Stomach (tissue), 9 donors: ENCODE measurements around the gene SEMA7A. TPM values are rescaled to one million over a fixed set of nuclear protein-coding genes. Genes with fewer than 3 reads are reported as not detected.
A peak's percentile ranks its signal among the peaks of the same experiment; 100 is the strongest.

Source experiments
- DNase-seq, 2 donors: peaks; one replicate each; pipeline versions ENCODE4 v3.0.0 to v3.0.0-alpha.2; 2013 to 2019
- H3K27ac ChIP-seq, 5 donors: fragments of 200-600 bp in 4 of 5; sonication (generic) in 4 of 5; one replicate each; pipeline ENCODE4 v1.5.1; 2013 to 2019; ENCODE audit warnings: mild to moderate bottlenecking in 1 of 5, moderate library complexity in 1 of 5
- H3K27me3 ChIP-seq, 3 donors: fragments of 200-600 bp; sonication (generic); one replicate each; pipeline ENCODE4 v1.5.1; 2017 to 2019; ENCODE audit warnings: mixed run types in 1 of 3
- H3K36me3 ChIP-seq, 4 donors: fragments of 200-600 bp; sonication (generic); 1 replicate in 3 of 4; 2 replicates in 1 of 4; pipeline ENCODE4 v1.5.1; 2016 to 2019
- H3K4me1 ChIP-seq, 4 donors: fragments of 200-600 bp; sonication (generic); one replicate each; pipeline ENCODE4 v1.5.1; 2016 to 2019
- H3K4me3 ChIP-seq, 4 donors: fragments of 200-600 bp; sonication (generic) in 3 of 4; one replicate each; pipeline ENCODE4 v1.5.1; 2016 to 2019; ENCODE audit warnings: mild to moderate bottlenecking in 1 of 4
- H3K9me3 ChIP-seq, 4 donors: fragments of 200-600 bp; sonication (generic); one replicate each; pipeline ENCODE4 v1.5.1; 2016 to 2019
- CTCF ChIP-seq, 7 experiments: fragments of 450-650 bp in 4 of 7; fragments of 200-600 bp in 3 of 7; sonication (generic) in 3 of 7; IDR thresholded peaks; one replicate each; pipeline ENCODE4 v1.5.1; 2016 to 2019; ENCODE audit warnings: antibody characterized with exemption in 7 of 7, control low read depth in 2 of 7, mild to moderate bottlenecking in 1 of 7
- EP300 ChIP-seq: sonication (generic); formaldehyde crosslinking; IDR thresholded peaks from one replicate; pipeline ENCODE4 v1.6.1; 2017; ENCODE audit warnings: antibody characterized with exemption
- POLR2A ChIP-seq, 4 donors: fragments of 450-650 bp; IDR thresholded peaks; one replicate each; pipeline ENCODE4 v1.6.1; 2016; ENCODE audit warnings: antibody characterized with exemption in 4 of 4, control low read depth in 2 of 4, mild to moderate bottlenecking in 1 of 4, moderate library complexity in 1 of 4
- POLR2AphosphoS5 ChIP-seq, 3 donors: sonication (generic); formaldehyde crosslinking; IDR thresholded peaks; one replicate each; pipeline ENCODE4 v1.6.1; 2016; ENCODE audit warnings: antibody characterized with exemption in 3 of 3
- WGBS, 5 donors: extraction: QIAGEN DNeasy Blood & Tissue Kit in 3 of 5; methylation state at CpG; one replicate each; pipeline versions ENCODE4 v1.1.5 to v1.1.7; 2013 to 2018; 5-methylcytosine and 5-hydroxymethylcytosine counted together
- intact Hi-C: fragments of 100-400 bp; cut with DNase I; formaldehyde crosslinking; loops from one replicate; pipeline ENCODE4 v1.15.1; 2023; ENCODE audit warnings: low total_unique reads
- polyA plus RNA-seq, 3 donors: library from polyadenylated mRNA; stranded (reverse); fragments of 200-250 nt; gene quantifications; one replicate each; pipeline ENCODE4 v1.2.3, GENCODE V29; 2013
- total RNA-seq, 5 donors: library from RNA; depleted of rRNA; stranded (reverse); fragments of >200 nt; gene quantifications; one replicate each; pipeline versions ENCODE4 v1.1.0 to v1.2.3, GENCODE V29; 2014 to 2016
- donor health status: healthy with polysubstance abuse.
- donor health status: Bipolar disorder and iron deficiency.
- donor health status: healthy.

The SEMA7A gene
- total and polyA plus RNA-seq, 8 donors, result 0.31 to 3.5 (median 2.1) TPM; not detected in 2

GRCh38 chr15:74381481-74381880 is 52.3 kb downstream of the SEMA7A start:
- intact Hi-C loops, result no loop called here
- Histone ChIP-seq H3K4me3 (no peak overlapping the region), H3K27ac (no peak overlapping the region), H3K9me3 (no peaks in the 10 kb centered on the region), H3K4me1 (peaks cover 5 to 42% (median 14%) of the 10 kb centered on the region in 4 donors), H3K27me3 (peaks cover 0 to 16% (median 0%) of the 10 kb centered on the region in 3 donors), H3K36me3 (no peaks in the 10 kb centered on the region)
- peak in 1 of 2 donors; percentile 14 for DNase-seq
- TF ChIP-seq CTCF (IDR thresholded peaks at IDR 0.05), result no peak
- no peak for TF ChIP-seq POLR2AphosphoS5 (IDR thresholded peaks at IDR 0.05)
- TF ChIP-seq EP300, result no peak
- TF ChIP-seq POLR2A (IDR thresholded peaks at IDR 0.05), result no peak
- WGBS, 5 donors, result 60 to 91% (median 84%) methylated on average over 4 to 5 of the region's 5 CpGs

GRCh38 chr15:74381190-74381453 is 52.6 kb downstream of the SEMA7A start:
- 68 to 78% (median 73%) methylated on average over 2 of the region's 2 CpGs for WGBS, 5 donors
- TF ChIP-seq POLR2A (IDR thresholded peaks at IDR 0.05), result no peak
- TF ChIP-seq POLR2AphosphoS5 (IDR thresholded peaks at IDR 0.05), result no peak
- TF ChIP-seq EP300, result no peak
- TF ChIP-seq CTCF (IDR thresholded peaks at IDR 0.05), result no peak
- H3K4me3 ChIP-seq, result no peak overlapping the region
- no peak for DNase-seq
- no peaks in the 10 kb centered on the region for H3K36me3 ChIP-seq
- H3K4me1 ChIP-seq, result peaks cover 5 to 38% (median 14%) of the 10 kb centered on the region in 4 donors
- intact Hi-C loops, result no loop called here
- H3K27ac ChIP-seq, result no peak overlapping the region
- H3K9me3 ChIP-seq, result no peaks in the 10 kb centered on the region
- H3K27me3 ChIP-seq, result peaks cover 0 to 16% (median 0%) of the 10 kb centered on the region in 3 donors

- Histone ChIP-seq H3K4me1 (peaks cover 5 to 33% (median 13%) of the 10 kb centered on the region in 4 donors), H3K36me3 (no peaks in the 10 kb centered on the region), H3K27ac (no peak overlapping the region), H3K4me3 (no peak overlapping the region), H3K27me3 (peaks cover 0 to 16% (median 0%) of the 10 kb centered on the region in 3 donors), H3K9me3 (no peaks in the 10 kb centered on the region)
- intact Hi-C loops, result no loop called here
- DNase-seq, result peak in 1 of 2 donors; percentile 5
- TF ChIP-seq POLR2AphosphoS5 (IDR thresholded peaks at IDR 0.05) (no peak), EP300 (no peak), CTCF (IDR thresholded peaks at IDR 0.05) (no peak), POLR2A (IDR thresholded peaks at IDR 0.05) (no peak)
- WGBS, 5 donors, result 62 to 74% (median 66%) methylated on average over 11 to 12 of the region's 12 CpGs
Observed at GRCh38 chr15:74380361-74381189, 53.2 kb downstream of the SEMA7A start.

- H3K4me1 ChIP-seq, result peaks cover 14 to 33% (median 18%) of the 10 kb centered on the region in 4 donors
- no peak overlapping the region for H3K27ac ChIP-seq
- H3K27me3 ChIP-seq, result peaks cover 0 to 16% (median 0%) of the 10 kb centered on the region in 3 donors
- 31 to 56% (median 46%) methylated on average over 9 of the region's 9 CpGs for WGBS, 5 donors
- no peak overlapping the region for H3K4me3 ChIP-seq
- no peaks in the 10 kb centered on the region for H3K9me3 ChIP-seq
- no peaks in the 10 kb centered on the region for H3K36me3 ChIP-seq
- peak in 1 of 2 donors; percentile 65 for DNase-seq
- intact Hi-C loops, result loop anchor here (10.0 kb wide), 1 partner anchor 256 kb away; no protein-coding TSS in a partner anchor
- TF ChIP-seq POLR2AphosphoS5 (IDR thresholded peaks at IDR 0.05) (no peak), CTCF (IDR thresholded peaks at IDR 0.05) (no peak), EP300 (no peak), POLR2A (IDR thresholded peaks at IDR 0.05) (no peak)
Observed at GRCh38 chr15:74378848-74379247, 54.9 kb downstream of the SEMA7A start.
